ENCODE results near the gene MPIG6B.

The MPIG6B gene

GRCh38 chr6:31744422-31744821 is 21.2 kb downstream of the MPIG6B start:
- Histone ChIP-seq H3K27me3 (ENCODE audit: control insufficient read depth in 1 of 2, insufficient read depth in 2 of 2, low read length in 2 of 2) (no peaks in the 10 kb centered on the region), H3K9ac (ENCODE audit: low read length) (no peak overlapping the region)

GRCh38 chr6:31749301-31750036 is 26.3 kb downstream of the MPIG6B start:
- H3K9me3 ChIP-seq (ENCODE audit: low read length) = no peaks in the 10 kb centered on the region
- peaks cover 7% of the 10 kb centered on the region for H3K4me1 ChIP-seq (ENCODE audit: insufficient read depth, low read length)
- no peak overlapping the region for H3K27ac ChIP-seq (ENCODE audit: low read depth, low read length)
- no peaks in the 10 kb centered on the region for H3K27me3 ChIP-seq (ENCODE audit: control insufficient read depth in 1 of 2, insufficient read depth in 2 of 2, low read length in 2 of 2)
- no peak overlapping the region for H3K4me3 ChIP-seq (ENCODE audit: low read depth in 1 of 2, low read length in 2 of 2)
- no peak overlapping the region for H3K9ac ChIP-seq (ENCODE audit: low read length)
- no peaks in the 10 kb centered on the region for H3K36me3 ChIP-seq (ENCODE audit: insufficient read depth, low read length)

More at GRCh38 chr6:31744422-31744821, 21.2 kb downstream of the MPIG6B start:
- H3K4me3 ChIP-seq (ENCODE audit: low read depth in 1 of 2, low read length in 2 of 2) = no peak overlapping the region
- H3K36me3 ChIP-seq (ENCODE audit: insufficient read depth, low read length) = no peaks in the 10 kb centered on the region
- no peak overlapping the region for H3K27ac ChIP-seq (ENCODE audit: low read depth, low read length)
- H3K4me1 ChIP-seq (ENCODE audit: insufficient read depth, low read length) = peaks cover 7% of the 10 kb centered on the region
- no peaks in the 10 kb centered on the region for H3K9me3 ChIP-seq (ENCODE audit: low read length)

- no peaks in the 10 kb centered on the region for H3K9me3 ChIP-seq (ENCODE audit: low read length)
- no peaks in the 10 kb centered on the region for H3K27me3 ChIP-seq (ENCODE audit: control insufficient read depth in 1 of 2, insufficient read depth in 2 of 2, low read length in 2 of 2)
- H3K27ac ChIP-seq (ENCODE audit: low read depth, low read length) = no peak overlapping the region
- no peak overlapping the region for H3K9ac ChIP-seq (ENCODE audit: low read length)
- H3K36me3 ChIP-seq (ENCODE audit: insufficient read depth, low read length) = no peaks in the 10 kb centered on the region
- H3K4me1 ChIP-seq (ENCODE audit: insufficient read depth, low read length) = peaks cover 7% of the 10 kb centered on the region
- no peak overlapping the region for H3K4me3 ChIP-seq (ENCODE audit: low read depth in 1 of 2, low read length in 2 of 2)
Measured at GRCh38 chr6:31750411-31751022, 27.3 kb downstream of the MPIG6B start.

GRCh38 chr6:31752739-31753319 is 29.7 kb downstream of the MPIG6B start:
- no peak overlapping the region for H3K27ac ChIP-seq (ENCODE audit: low read depth, low read length)
- no peaks in the 10 kb centered on the region for H3K27me3 ChIP-seq (ENCODE audit: control insufficient read depth in 1 of 2, insufficient read depth in 2 of 2, low read length in 2 of 2)
- no peaks in the 10 kb centered on the region for H3K9me3 ChIP-seq (ENCODE audit: low read length)

GRCh38 chr6:31758281-31758680 is 35.1 kb downstream of the MPIG6B start:
- H3K27me3 ChIP-seq (ENCODE audit: control insufficient read depth in 1 of 2, insufficient read depth in 2 of 2, low read length in 2 of 2) = no peaks in the 10 kb centered on the region
- H3K9me3 ChIP-seq (ENCODE audit: low read length) = no peaks in the 10 kb centered on the region
- no peak overlapping the region for H3K4me3 ChIP-seq (ENCODE audit: low read depth in 1 of 2, low read length in 2 of 2)
- peaks cover 3% of the 10 kb centered on the region for H3K36me3 ChIP-seq (ENCODE audit: insufficient read depth, low read length)
- H3K27ac ChIP-seq (ENCODE audit: low read depth, low read length) = no peak overlapping the region
- no peak overlapping the region for H3K9ac ChIP-seq (ENCODE audit: low read length)
- no peaks in the 10 kb centered on the region for H3K4me1 ChIP-seq (ENCODE audit: insufficient read depth, low read length)

More at GRCh38 chr6:31752739-31753319, 29.7 kb downstream of the MPIG6B start:
- Histone ChIP-seq H3K4me1 (ENCODE audit: insufficient read depth, low read length) (no peaks in the 10 kb centered on the region), H3K4me3 (ENCODE audit: low read depth in 1 of 2, low read length in 2 of 2) (no peak overlapping the region), H3K9ac (ENCODE audit: low read length) (no peak overlapping the region), H3K36me3 (ENCODE audit: insufficient read depth, low read length) (no peaks in the 10 kb centered on the region)

- H3K4me1 ChIP-seq (ENCODE audit: insufficient read depth, low read length) = no peaks in the 10 kb centered on the region
- H3K27ac ChIP-seq (ENCODE audit: low read depth, low read length) = no peak overlapping the region
- H3K9ac ChIP-seq (ENCODE audit: low read length) = no peak overlapping the region
- peaks cover 3% of the 10 kb centered on the region for H3K36me3 ChIP-seq (ENCODE audit: insufficient read depth, low read length)
- no peaks in the 10 kb centered on the region for H3K9me3 ChIP-seq (ENCODE audit: low read length)
- H3K27me3 ChIP-seq (ENCODE audit: control insufficient read depth in 1 of 2, insufficient read depth in 2 of 2, low read length in 2 of 2) = peaks cover 0 to 4% of the 10 kb centered on the region in 2 donors
- H3K4me3 ChIP-seq (ENCODE audit: low read depth in 1 of 2, low read length in 2 of 2) = no peak overlapping the region
Measured at GRCh38 chr6:31760790-31761189, 37.6 kb downstream of the MPIG6B start.

GRCh38 chr6:31761343-31761742 is 38.2 kb downstream of the MPIG6B start:
- peaks cover 3% of the 10 kb centered on the region for H3K36me3 ChIP-seq (ENCODE audit: insufficient read depth, low read length)
- H3K27ac ChIP-seq (ENCODE audit: low read depth, low read length) = no peak overlapping the region
- no peak overlapping the region for H3K4me3 ChIP-seq (ENCODE audit: low read depth in 1 of 2, low read length in 2 of 2)
- H3K9ac ChIP-seq (ENCODE audit: low read length) = no peak overlapping the region
- peaks cover 0 to 9% of the 10 kb centered on the region in 2 donors for H3K27me3 ChIP-seq (ENCODE audit: control insufficient read depth in 1 of 2, insufficient read depth in 2 of 2, low read length in 2 of 2)
- no peaks in the 10 kb centered on the region for H3K9me3 ChIP-seq (ENCODE audit: low read length)
- H3K4me1 ChIP-seq (ENCODE audit: insufficient read depth, low read length) = no peaks in the 10 kb centered on the region

GRCh38 chr6:31762356-31762755 is 39.2 kb downstream of the MPIG6B start, which contains the start of gene SAPCD1:
Gene SAPCD1, plus strand, starts transcription at chr6:31762656. Its CDS starts 399 bp downstream, at chr6:31763055.
- Histone ChIP-seq H3K9me3 (ENCODE audit: low read length) (no peaks in the 10 kb centered on the region), H3K27me3 (ENCODE audit: control insufficient read depth in 1 of 2, insufficient read depth in 2 of 2, low read length in 2 of 2) (peaks cover 0 to 10% of the 10 kb centered on the region in 2 donors), H3K9ac (ENCODE audit: low read length) (no peak within 1 kb of the TSS), H3K4me1 (ENCODE audit: insufficient read depth, low read length) (no peaks in the 10 kb centered on the region), H3K36me3 (ENCODE audit: insufficient read depth, low read length) (peaks cover 3% of the 10 kb centered on the region), H3K4me3 (ENCODE audit: low read depth in 1 of 2, low read length in 2 of 2) (no peak within 1 kb of the TSS), H3K27ac (ENCODE audit: low read depth, low read length) (no peak within 1 kb of the TSS)

GRCh38 chr6:31762878-31763618 is 39.9 kb downstream of the MPIG6B start:
- Histone ChIP-seq H3K36me3 (ENCODE audit: insufficient read depth, low read length) (peaks cover 3% of the 10 kb centered on the region), H3K4me3 (ENCODE audit: low read depth in 1 of 2, low read length in 2 of 2) (no peak overlapping the region), H3K4me1 (ENCODE audit: insufficient read depth, low read length) (no peaks in the 10 kb centered on the region), H3K9ac (ENCODE audit: low read length) (no peak overlapping the region), H3K27me3 (ENCODE audit: control insufficient read depth in 1 of 2, insufficient read depth in 2 of 2, low read length in 2 of 2) (peaks cover 0 to 10% of the 10 kb centered on the region in 2 donors), H3K9me3 (ENCODE audit: low read length) (no peaks in the 10 kb centered on the region), H3K27ac (ENCODE audit: low read depth, low read length) (no peak overlapping the region)

GRCh38 chr6:31763619-31763940 is 40.4 kb downstream of the MPIG6B start:
- H3K36me3 ChIP-seq (ENCODE audit: insufficient read depth, low read length) = peaks cover 2% of the 10 kb centered on the region
- no peak overlapping the region for H3K9ac ChIP-seq (ENCODE audit: low read length)
- no peak overlapping the region for H3K4me3 ChIP-seq (ENCODE audit: low read depth in 1 of 2, low read length in 2 of 2)
- H3K4me1 ChIP-seq (ENCODE audit: insufficient read depth, low read length) = no peaks in the 10 kb centered on the region
- H3K27ac ChIP-seq (ENCODE audit: low read depth, low read length) = no peak overlapping the region
- H3K9me3 ChIP-seq (ENCODE audit: low read length) = no peaks in the 10 kb centered on the region
- H3K27me3 ChIP-seq (ENCODE audit: control insufficient read depth in 1 of 2, insufficient read depth in 2 of 2, low read length in 2 of 2) = peaks cover 0 to 10% of the 10 kb centered on the region in 2 donors

GRCh38 chr6:31764198-31764597 is 41.0 kb downstream of the MPIG6B start:
- Histone ChIP-seq H3K9me3 (ENCODE audit: low read length) (no peaks in the 10 kb centered on the region), H3K4me3 (ENCODE audit: low read depth in 1 of 2, low read length in 2 of 2) (no peak overlapping the region), H3K36me3 (ENCODE audit: insufficient read depth, low read length) (no peaks in the 10 kb centered on the region), H3K27ac (ENCODE audit: low read depth, low read length) (no peak overlapping the region), H3K9ac (ENCODE audit: low read length) (no peak overlapping the region), H3K27me3 (ENCODE audit: control insufficient read depth in 1 of 2, insufficient read depth in 2 of 2, low read length in 2 of 2) (peaks cover 0 to 10% of the 10 kb centered on the region in 2 donors), H3K4me1 (ENCODE audit: insufficient read depth, low read length) (no peaks in the 10 kb centered on the region)
